ENCODE measurements around the gene RAP1GAP2.

GRCh38 chr17:3033741-3034577 lies 237.7 kb downstream of the RAP1GAP2 start:
- no peak for TF ChIP-seq EZH2 (IDR thresholded peaks at IDR 0.05; ENCODE audit: insufficient read depth, poor library complexity, severe bottlenecking)
- no peak for TF ChIP-seq EZH2phosphoT487 (IDR thresholded peaks at IDR 0.05; ENCODE audit: insufficient read depth, low read depth)
